Eye (tissue), 1 donor: ENCODE measurements around the gene BMP6.
A peak's percentile ranks its signal among the peaks of the same experiment; 100 is the strongest.

Experiments used
- DNase-seq: peaks from one replicate; pipeline ENCODE4 v3.0.0-alpha.2; 2015

Gene BMP6

DNA sequence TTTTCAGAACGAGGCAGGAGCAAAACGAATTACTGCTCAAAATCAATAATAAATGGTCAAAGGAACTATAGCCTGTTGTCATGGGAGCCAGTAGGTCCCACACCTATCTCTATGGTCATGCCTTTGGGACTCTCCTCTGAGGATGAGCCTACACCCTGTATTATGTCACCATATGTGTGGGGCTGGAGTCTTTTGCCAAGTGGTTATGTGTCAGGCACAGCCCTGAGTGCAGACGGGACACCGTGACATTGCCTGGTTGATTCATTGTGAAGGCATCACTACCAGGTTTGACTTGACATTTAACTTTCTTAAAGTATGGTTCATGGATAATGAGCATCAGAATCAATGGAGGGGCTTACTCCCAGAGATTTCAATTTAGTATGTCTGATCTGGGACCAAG is 23.6 kb downstream of the BMP6 start:
- DNase-seq, result no peak

GRCh38 chr6:7750197-7750596 is 24.3 kb downstream of the BMP6 start:
- no peak for DNase-seq

DNA sequence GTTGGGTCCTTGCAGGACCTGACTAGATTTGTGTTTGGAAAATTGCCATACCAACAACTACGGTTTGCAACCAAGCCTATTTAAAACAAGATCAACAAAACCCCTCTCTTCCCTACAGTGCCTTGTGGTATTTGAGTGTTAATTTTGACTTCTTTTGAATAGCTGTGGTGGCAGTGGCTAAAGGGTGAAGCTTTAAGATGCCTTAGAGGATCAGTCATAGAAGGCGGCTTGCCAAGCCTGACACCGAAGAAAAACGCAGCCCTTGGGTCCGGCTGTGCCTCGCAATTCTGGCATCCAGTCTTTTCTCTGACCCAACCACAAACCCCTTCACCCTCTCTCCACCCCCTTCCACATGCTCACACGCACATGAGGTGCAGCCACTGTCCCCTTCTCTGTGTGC is 32.6 kb downstream of the BMP6 start:
- DNase-seq, result no peak

- DNase-seq, result no peak
These were observed 33.4 kb downstream of the BMP6 start for GRCh38 chr6:7759320-7759719.

- DNase-seq, result no peak
These were observed 35.2 kb downstream of the BMP6 start for GRCh38 chr6:7761051-7761450.

DNA sequence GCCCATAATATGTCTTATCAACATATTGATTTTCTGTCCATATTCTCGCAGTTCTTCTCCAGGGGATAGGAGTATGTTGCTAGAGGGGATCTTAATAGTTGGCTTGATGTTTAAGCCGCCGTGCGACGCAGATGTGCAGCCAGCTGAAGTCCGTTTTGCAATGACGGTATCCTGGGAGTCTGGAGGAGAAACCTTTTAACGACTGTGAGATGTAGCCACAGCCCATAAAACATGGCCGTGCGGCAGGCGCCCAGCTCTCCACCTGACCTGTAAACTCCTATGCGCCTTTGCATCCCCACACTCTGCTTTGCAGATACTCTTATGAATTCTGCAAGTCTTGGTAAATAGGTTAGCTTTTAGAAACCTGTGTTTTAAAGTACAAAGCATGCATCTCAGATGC is 36.9 kb downstream of the BMP6 start:
- DNase-seq, result peak; percentile 43

DNA sequence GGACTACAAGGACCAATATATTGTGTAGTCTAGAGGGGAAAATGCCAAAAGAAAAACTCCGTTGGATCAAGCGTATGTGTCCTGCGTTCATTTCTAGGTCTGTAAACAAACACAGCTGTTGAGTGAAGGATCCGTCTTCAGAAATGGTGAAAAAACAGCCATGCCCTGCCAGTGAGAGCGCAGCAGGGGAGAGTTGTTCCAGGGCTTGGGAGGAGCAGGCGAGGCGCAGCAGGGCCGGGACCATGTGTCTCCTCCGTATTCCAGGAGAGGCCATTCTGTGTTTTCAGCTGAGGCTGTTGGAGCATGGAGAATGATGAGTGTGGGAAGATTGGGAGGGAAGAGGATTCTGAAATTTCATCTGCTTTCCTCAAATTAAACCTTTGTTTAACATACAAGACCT is 38.0 kb downstream of the BMP6 start:
- no peak for DNase-seq

DNA sequence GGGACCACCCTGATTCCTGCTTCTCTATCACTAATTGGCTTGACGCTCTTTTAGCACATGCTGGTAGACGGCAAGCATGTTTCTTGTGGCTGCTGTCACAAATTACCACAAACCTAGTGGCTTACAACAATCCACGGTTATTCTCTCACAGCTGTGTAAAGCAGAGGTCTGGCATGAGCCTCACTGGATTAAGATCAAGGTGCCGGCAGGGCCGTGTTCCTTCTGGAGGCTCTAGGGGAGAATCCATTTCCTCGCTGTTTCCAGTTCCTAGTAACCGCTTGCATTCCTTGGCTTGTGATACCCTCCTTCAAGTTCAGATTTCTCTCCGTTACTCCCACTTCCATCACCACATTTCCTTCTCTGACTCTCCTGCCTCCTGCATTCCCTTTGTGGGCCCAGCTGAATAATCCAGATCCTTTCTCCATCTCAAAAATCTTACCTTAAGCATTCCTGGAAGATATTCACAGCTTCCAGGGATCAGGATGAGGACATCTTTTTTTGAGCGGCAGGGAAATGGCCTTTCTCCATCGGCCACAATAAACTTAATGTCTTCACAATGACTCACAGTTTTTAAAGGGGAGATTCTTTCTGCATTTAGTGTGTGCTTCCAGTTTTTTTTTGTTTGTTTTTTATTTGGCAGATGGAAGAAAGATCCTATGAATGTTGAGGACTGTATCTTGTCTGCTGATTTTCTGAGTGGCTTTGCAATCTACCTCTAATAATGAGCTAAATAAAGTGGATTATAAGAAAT is 39.9 kb downstream of the BMP6 start:
- DNase-seq, result no peak

DNA sequence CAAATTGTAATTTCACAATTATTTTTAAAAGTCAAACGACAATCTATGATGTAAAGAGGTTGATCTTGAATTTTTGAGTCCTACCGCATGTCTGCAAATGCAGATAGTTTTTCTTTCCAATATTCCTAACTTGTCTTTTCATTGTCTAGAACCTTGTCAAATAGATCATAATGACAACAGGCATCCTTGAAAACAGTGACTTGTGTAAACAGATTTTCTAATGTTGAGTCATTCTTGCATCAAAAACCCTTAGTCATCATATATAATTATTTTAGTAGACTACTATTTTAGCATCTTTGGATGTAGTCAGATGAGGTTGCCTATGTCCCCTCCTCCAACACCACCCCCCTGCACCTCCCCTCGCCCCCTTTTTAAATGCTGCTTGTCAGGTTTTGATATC is 43.8 kb downstream of the BMP6 start:
- DNase-seq, result no peak

- DNase-seq, result no peak
These were observed 44.2 kb downstream of the BMP6 start for GRCh38 chr6:7770111-7770510.

DNA sequence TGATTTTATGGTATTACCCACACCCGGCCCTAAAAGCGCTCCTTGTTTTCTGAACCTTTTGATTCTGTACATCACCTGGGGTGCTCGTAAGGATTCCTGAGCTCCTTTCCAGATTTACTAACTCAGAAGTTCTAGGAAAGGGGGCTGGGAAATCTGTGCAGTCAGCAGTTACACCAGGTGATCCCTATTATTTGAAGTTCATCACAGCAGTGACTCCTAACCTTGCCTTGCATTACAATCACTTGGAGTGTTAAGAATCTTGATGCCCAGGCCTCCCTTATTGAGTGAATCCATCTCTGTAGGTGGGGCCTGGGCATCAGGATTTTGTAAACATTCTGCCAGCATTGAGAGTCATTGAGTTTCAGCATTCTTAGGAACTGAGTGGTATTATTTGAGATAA is 44.7 kb downstream of the BMP6 start:
- no peak for DNase-seq

DNA sequence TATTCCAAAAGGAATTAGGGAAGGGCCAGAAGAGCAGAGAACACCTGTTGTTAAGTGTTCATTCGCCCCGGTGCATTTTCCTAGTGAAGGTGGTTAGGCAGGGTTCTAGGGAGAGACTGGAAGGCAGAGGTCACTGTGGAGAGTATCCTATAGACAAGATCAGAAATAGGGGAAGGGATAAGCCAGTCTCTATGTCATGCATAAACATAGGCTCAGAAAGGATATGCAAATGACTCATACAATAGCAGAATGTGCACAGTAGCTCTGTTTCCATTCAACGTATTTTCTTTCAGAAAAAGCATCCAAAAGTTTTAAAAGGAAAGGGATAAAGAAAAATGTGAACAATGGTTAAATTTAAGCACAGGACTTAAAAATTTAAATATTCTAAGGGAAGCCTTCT is 47.4 kb downstream of the BMP6 start:
- DNase-seq, result no peak

GRCh38 chr6:7773914-7774313 is 48.0 kb downstream of the BMP6 start:
- DNase-seq, result no peak

DNA sequence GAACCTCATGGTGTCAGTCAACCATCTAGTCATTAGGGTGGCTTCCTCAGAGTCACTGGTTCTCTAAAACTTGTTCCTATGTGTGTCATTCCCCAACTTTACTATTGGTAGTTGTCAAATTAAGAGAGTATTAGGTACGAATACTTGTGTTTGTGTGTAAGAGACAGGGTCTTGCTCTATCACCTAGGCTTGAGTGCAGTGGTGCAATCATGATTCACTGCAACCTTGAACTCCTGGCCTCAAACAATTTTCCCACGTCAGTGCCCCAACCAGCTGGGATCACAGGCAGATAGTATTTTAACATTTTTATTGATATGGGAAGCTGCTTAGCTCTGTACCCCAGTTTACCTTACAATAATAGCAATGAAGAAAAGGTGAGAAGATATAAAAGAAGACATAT is 50.6 kb downstream of the BMP6 start:
- DNase-seq, result no peak

GRCh38 chr6:7777074-7777473 is 51.2 kb downstream of the BMP6 start:
- no peak for DNase-seq

- no peak for DNase-seq
These were observed 55.3 kb downstream of the BMP6 start for GRCh38 chr6:7781240-7781639.

DNA sequence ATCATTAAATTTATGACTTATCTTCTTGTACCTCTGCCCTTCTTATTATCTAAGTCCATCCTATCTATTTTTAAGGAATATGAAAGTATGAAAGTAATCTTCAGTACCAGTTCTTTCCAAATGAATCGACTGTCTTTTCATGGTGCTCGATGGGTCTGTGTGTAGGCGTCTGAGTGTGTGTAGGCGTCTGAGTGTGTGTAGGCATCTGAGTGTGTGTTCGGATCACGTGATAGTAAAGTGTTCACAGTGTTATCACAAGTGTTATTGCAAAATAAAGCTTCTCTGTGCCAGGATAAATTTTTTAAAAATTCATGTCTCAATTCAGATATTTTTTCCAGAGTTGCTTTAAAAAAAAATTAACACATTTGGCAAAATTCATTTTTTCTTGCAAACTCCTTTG is 58.3 kb downstream of the BMP6 start:
- DNase-seq, result no peak

DNA sequence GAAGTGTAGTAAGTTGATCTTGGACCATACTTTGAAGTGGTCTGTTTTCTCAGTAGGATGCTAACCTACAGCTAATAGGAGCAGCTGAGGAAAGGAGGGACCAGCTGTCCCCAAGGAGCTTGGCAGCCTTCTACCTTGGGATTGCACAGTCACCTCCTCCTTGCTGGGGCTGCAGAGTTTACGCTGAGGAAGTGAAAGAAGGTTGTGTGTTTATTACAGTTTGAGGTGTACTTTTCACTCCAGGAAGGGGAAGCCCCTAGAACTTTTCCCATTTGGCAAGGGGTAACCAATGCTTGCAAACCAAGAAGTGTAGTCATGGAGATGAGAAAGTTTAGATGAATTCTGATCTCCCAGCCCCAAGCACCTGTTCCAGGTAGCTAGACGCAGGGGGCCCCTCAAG is 58.8 kb downstream of the BMP6 start:
- DNase-seq, result no peak

DNA sequence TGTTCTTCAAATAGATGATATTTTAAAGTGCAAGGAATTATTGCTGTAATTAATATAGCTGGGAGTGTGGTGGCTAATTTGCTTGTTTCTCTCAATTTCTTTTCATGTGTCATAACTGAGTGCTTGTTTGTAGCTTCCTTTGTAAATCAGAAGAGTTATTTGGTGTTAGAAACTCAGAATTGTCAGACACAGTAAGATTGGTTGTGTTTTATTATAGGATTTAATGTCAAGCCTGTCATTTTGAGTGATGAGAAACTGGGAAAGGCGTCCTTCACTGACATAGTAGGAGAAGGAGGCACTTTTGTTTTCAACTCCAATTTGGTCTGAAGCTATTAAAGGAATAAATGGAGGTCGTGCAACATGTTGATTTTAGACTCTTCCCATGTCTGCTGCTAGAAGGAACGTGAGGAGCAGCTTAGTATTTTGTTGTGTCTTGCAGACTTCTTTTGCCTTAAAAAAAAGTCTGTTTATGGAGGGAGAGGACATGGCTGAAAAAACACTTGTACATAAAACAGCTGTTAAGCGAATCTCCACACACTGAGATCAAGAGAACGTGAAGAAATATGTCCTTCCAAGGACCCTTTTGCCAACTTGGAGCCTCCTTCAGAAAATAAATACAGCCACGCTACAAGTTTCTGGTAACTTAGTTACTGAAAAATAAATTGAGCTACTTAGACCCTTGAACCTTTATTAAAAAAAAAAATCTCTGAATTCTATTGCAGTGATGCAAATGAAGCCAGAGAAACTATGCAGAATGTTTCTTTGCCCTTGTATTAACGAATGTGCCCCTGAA is 59.5 kb downstream of the BMP6 start:
- no peak for DNase-seq

- peak; percentile 19 for DNase-seq
These were observed 60.3 kb downstream of the BMP6 start for GRCh38 chr6:7786214-7786661.

GRCh38 chr6:7787137-7787608 is 61.3 kb downstream of the BMP6 start:
- no peak for DNase-seq

DNA sequence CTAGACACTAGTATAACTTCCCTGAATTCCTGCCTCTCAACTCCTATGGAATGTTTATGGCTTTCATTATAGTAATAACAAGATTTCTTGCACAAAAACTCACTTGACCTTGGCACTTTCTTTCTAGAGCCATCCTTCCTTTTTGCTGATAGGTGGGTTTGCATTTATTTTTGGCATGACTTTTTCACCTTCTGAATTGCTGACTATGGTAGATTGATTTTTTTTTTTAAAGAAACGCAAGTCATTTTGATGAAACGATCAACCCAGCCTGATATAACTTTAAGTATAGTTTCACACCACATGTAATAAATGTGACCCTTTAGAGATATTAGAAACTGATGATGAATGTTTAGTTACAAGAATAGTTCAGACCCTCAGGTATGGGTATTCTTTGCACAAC is 61.8 kb downstream of the BMP6 start:
- no peak for DNase-seq

GRCh38 chr6:7794509-7794908 is 68.6 kb downstream of the BMP6 start:
- DNase-seq, result no peak

GRCh38 chr6:7797386-7797785 is 71.5 kb downstream of the BMP6 start:
- DNase-seq, result no peak
